ENCODE data around the gene NTNG1.

DNA sequence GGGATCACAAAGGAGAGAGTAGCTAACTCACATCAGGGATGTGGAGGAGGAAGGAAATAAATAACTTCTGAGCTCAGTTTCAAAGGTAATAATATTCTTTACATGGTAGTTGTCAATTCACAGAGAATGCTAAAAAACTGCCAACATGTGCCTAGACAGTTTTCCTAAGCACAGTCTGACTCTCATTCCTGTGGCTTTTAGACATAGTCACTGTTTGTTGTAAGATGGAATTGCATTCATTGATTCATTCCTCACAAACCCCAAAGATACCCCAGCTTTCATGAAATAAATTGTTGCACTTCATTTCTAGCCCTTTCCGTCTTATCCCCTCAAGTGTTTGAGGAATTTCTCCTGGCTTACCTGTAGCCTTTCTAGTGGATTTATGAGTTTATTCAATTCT lies 263.9 kb downstream of the NTNG1 start:
- TF ChIP-seq GATA2 (IDR thresholded peaks at IDR 0.05; ENCODE audit: low read depth, low read length) = no peak
- TF ChIP-seq GATA3 (IDR thresholded peaks at IDR 0.05; ENCODE audit: low read depth, low read length) = no peak

Data from SH-SY5Y (cell line).